DOHH2 (cell line): ENCODE results near the gene PLCB3.

Source experiments
- H3F3A ChIP-seq: fragments of 200-600 bp; sonication (generic), shearing (Covaris generic); 2 replicates; pipeline ENCODE4 v1.6.0; 2016; ENCODE audit warnings: antibody characterized with exemption, mild to moderate bottlenecking; ENCODE audit not compliant: control insufficient read depth, insufficient read depth
- H3K27ac ChIP-seq: fragments of 200-600 bp; sonication (generic); 2 replicates; pipeline ENCODE4 v1.5.1; 2014; ENCODE audit warnings: low read depth, mild to moderate bottlenecking, low read length, moderate library complexity
- H3K27me3 ChIP-seq: fragments of 200-600 bp; sonication (generic); 2 replicates; pipeline ENCODE4 v1.6.1; 2014; ENCODE audit warnings: mild to moderate bottlenecking, low read length, mixed read lengths; ENCODE audit not compliant: control insufficient read depth
- H3K36me3 ChIP-seq: fragments of 200-600 bp; sonication (generic); 2 replicates; pipeline ENCODE4 v1.6.1; 2014; ENCODE audit warnings: mild to moderate bottlenecking, low read length, moderate library complexity, mixed read lengths; ENCODE audit not compliant: control insufficient read depth
- H3K4me1 ChIP-seq: fragments of 200-600 bp; sonication (generic); 2 replicates; pipeline ENCODE4 v1.6.1; 2014; ENCODE audit warnings: mild to moderate bottlenecking, low read length, mixed read lengths; ENCODE audit not compliant: control insufficient read depth
- H3K4me2 ChIP-seq: fragments of 200-600 bp; sonication (generic); 2 replicates; pipeline ENCODE4 v1.6.0; 2014; ENCODE audit warnings: mild to moderate bottlenecking, low read length, moderate library complexity
- H3K4me3 ChIP-seq: fragments of 200-600 bp; sonication (generic); 2 replicates; pipeline ENCODE4 v1.5.1; 2014; ENCODE audit warnings: mild to moderate bottlenecking, low read length, mixed read lengths
- H3K79me2 ChIP-seq: fragments of 200-600 bp; sonication (generic); 2 replicates; pipeline ENCODE4 v1.6.1; 2014; ENCODE audit warnings: mild to moderate bottlenecking, low read length, mixed read lengths; ENCODE audit not compliant: control insufficient read depth
- H3K9me2 ChIP-seq: fragments of 200-600 bp; sonication (generic); replicated peaks from 2 replicates; pipeline ENCODE4 v1.6.1; 2014; ENCODE audit warnings: mild to moderate bottlenecking, low read length, mixed read lengths; ENCODE audit not compliant: control insufficient read depth
- H3K9me3 ChIP-seq: fragments of 200-600 bp; sonication (generic); 2 replicates; pipeline ENCODE4 v1.6.1; 2014; ENCODE audit warnings: antibody characterized with exemption, low read length, mixed read lengths; ENCODE audit not compliant: control insufficient read depth, insufficient read depth
- H4K20me1 ChIP-seq: fragments of 200-600 bp; sonication (generic); 2 replicates; pipeline ENCODE4 v1.6.0; 2014; ENCODE audit warnings: low read depth, mild to moderate bottlenecking, antibody characterized with exemption, low read length, moderate library complexity; ENCODE audit not compliant: control insufficient read depth, insufficient read depth
- EZH2phosphoT487 ChIP-seq: fragments of 200-600 bp; sonication (generic); IDR thresholded peaks from 2 replicates; pipeline ENCODE4 v1.6.1; 2017; ENCODE audit warnings: borderline replicate concordance, mild to moderate bottlenecking, antibody characterized with exemption, low read length, moderate library complexity, mixed read lengths
- TF ChIP-seq, protein P1 (sequence below): fragments of 200-600 bp; sonication (generic); IDR thresholded peaks from one replicate; pipeline ENCODE4 v1.5.1; 2014; ENCODE audit warnings: antibody characterized with exemption, mild to moderate bottlenecking, low read depth, low read length; ENCODE audit not compliant: poor library complexity, severe bottlenecking

The PLCB3 gene

DNA sequence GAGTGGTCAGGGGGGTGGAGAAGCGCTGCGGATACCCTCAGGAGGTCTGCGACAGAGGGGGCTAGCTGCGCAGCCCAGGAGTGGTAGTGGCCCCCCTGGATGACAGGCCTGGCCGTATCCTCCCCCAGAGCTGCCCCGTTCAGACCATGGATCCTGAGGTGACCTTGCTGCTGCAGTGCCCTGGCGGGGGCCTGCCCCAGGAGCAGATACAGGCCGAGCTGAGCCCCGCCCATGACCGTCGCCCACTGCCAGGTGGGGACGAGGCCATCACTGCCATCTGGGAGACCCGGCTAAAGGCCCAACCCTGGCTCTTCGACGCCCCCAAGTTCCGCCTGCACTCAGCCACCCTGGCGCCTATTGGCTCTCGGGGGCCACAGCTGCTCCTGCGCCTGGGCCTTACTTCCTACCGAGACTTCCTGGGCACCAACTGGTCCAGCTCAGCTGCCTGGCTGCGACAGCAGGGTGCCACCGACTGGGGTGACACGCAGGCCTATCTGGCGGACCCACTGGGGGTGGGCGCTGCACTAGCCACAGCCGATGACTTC lies 24.8 kb upstream of the PLCB3 start:
- Histone ChIP-seq H3K4me3 (peak overlapping the region; percentile 85), H3K27me3 (no peaks in the 10 kb centered on the region), H3K9me2 (no peaks in the 10 kb centered on the region), H3K4me2 (peak overlapping the region; percentile 99), H3K36me3 (peaks cover 39% of the 10 kb centered on the region), H3K27ac (peak overlapping the region; percentile 82), H3F3A (peaks cover 23% of the 10 kb centered on the region), H4K20me1 (no peaks in the 10 kb centered on the region), H3K4me1 (peaks cover 64% of the 10 kb centered on the region), H3K79me2 (peaks cover 41% of the 10 kb centered on the region), H3K9me3 (no peaks in the 10 kb centered on the region)
- TF ChIP-seq, protein P1, sequence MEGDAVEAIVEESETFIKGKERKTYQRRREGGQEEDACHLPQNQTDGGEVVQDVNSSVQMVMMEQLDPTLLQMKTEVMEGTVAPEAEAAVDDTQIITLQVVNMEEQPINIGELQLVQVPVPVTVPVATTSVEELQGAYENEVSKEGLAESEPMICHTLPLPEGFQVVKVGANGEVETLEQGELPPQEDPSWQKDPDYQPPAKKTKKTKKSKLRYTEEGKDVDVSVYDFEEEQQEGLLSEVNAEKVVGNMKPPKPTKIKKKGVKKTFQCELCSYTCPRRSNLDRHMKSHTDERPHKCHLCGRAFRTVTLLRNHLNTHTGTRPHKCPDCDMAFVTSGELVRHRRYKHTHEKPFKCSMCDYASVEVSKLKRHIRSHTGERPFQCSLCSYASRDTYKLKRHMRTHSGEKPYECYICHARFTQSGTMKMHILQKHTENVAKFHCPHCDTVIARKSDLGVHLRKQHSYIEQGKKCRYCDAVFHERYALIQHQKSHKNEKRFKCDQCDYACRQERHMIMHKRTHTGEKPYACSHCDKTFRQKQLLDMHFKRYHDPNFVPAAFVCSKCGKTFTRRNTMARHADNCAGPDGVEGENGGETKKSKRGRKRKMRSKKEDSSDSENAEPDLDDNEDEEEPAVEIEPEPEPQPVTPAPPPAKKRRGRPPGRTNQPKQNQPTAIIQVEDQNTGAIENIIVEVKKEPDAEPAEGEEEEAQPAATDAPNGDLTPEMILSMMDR: no peak
- TF ChIP-seq EZH2phosphoT487: no peak

DNA sequence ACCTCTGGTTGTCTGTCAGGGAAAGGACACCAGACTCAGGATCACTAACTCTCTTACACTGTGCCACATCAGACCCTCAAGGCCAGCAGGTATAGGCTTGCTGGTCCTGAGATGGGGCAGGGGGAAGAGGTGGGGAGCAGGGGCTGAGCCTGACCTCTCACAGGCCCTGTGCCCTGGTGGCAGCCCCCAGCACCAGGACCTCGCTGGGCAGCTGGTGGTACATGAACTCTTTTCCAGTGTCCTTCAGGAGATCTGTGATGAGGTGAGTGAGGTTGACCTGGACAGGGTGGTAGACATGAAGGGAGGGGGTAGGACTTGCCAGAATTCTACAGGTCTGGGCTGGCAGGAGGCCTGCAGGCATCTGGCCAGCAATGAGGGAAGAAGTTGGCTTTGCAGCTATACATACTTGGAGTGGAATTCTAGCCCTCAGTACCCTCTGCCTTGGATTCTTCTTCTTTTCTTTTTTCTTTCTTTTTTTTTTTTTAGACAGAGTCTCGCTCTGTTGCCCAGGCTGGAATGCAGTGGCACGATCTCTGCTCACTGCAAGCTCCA lies 23.8 kb upstream of the PLCB3 start:
- Histone ChIP-seq H3F3A (peaks cover 23% of the 10 kb centered on the region), H3K27me3 (no peaks in the 10 kb centered on the region), H3K4me1 (peaks cover 73% of the 10 kb centered on the region), H3K4me3 (peak overlapping the region; percentile 85), H4K20me1 (no peaks in the 10 kb centered on the region), H3K9me2 (no peaks in the 10 kb centered on the region), H3K79me2 (peaks cover 46% of the 10 kb centered on the region), H3K4me2 (peak overlapping the region; percentile 99), H3K27ac (peak overlapping the region; percentile 82), H3K36me3 (peaks cover 37% of the 10 kb centered on the region), H3K9me3 (no peaks in the 10 kb centered on the region)
- no peak for TF ChIP-seq EZH2phosphoT487
- TF ChIP-seq, protein P1: no peak

DNA sequence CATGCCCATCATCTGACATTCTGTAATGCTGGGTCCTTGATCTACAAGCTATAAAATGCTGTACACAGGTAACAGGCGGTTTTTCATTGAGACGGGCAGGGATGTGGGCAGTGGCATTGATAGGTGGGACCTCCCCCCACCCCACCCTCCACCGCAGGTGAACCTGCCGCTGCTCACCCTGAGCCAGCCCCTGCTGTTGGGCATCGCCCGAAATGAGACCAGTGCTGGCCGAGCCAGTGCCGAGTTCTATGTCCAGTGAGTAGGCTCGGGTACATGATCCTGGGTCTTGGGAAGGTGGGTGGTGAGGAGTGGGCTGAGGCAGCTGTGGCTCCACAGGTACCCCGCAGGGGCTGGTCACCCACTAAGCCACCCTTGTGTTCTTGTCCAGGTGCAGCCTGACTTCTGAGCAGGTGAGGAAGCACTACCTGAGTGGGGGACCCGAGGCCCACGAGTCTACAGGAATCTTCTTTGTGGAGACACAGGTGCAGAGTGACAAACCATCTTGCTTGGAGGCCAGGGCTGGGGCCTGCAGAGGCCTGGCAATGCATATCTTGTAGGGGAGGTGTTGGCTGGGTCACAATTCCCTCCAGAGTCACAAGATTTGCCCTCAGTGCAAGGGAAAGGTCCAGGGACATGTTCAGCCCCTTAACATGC lies 22.1 kb upstream of the PLCB3 start:
- Histone ChIP-seq H3K4me2 (peak overlapping the region; percentile 97), H4K20me1 (no peaks in the 10 kb centered on the region), H3K27me3 (no peaks in the 10 kb centered on the region), H3K36me3 (peaks cover 22% of the 10 kb centered on the region), H3K4me3 (peak overlapping the region; percentile 89), H3K9me2 (no peaks in the 10 kb centered on the region), H3K27ac (peak overlapping the region; percentile 94), H3K9me3 (no peaks in the 10 kb centered on the region), H3F3A (peaks cover 24% of the 10 kb centered on the region), H3K79me2 (peaks cover 46% of the 10 kb centered on the region), H3K4me1 (peaks cover 82% of the 10 kb centered on the region)
- no peak for TF ChIP-seq EZH2phosphoT487
- TF ChIP-seq, protein P1: no peak
